ENCODE measurements around the gene GNE.
A peak's percentile ranks its signal among the peaks of the same experiment; 100 is the strongest.
"Not testable (repeated sequence)": the region's sequence is repeated elsewhere in the genome, so short reads cannot be mapped to it uniquely, and the experiment has no call there.

Gene GNE

GRCh38 chr9:36204906-36205547 is 53.2 kb downstream of the GNE start:
- DNase-seq = no peak

- DNase-seq = no peak
These were observed 63.8 kb downstream of the GNE start for GRCh38 chr9:36194326-36195000.

- DNase-seq = no peak
These were observed 65.2 kb downstream of the GNE start for GRCh38 chr9:36193023-36193422.

- DNase-seq = no peak
These were observed 66.1 kb downstream of the GNE start for GRCh38 chr9:36192196-36192595.

GRCh38 chr9:36191686-36192085 is 66.6 kb downstream of the GNE start:
- no peak for DNase-seq

- no peak for DNase-seq
These were observed 67.0 kb downstream of the GNE start for GRCh38 chr9:36191290-36191645.

- DNase-seq = peak; percentile 90 to 95
These were observed 67.6 kb downstream of the GNE start, which contains the start of gene CLTA for GRCh38 chr9:36190388-36191289. Gene CLTA (plus strand): TSS chr9:36190921. CDS start chr9:36191057, 136 bp downstream.

GRCh38 chr9:36189976-36190375 is 68.3 kb downstream of the GNE start:
- no peak for DNase-seq

- no peak for DNase-seq
These were observed 70.0 kb downstream of the GNE start for GRCh38 chr9:36188212-36188611.

GRCh38 chr9:36187414-36187813 is 70.8 kb downstream of the GNE start:
- DNase-seq = no peak

- DNase-seq = not testable (repeated sequence)
These were observed 78.0 kb downstream of the GNE start for GRCh38 chr9:36180243-36180642.

GRCh38 chr9:36177571-36177970 is 80.7 kb downstream of the GNE start:
- DNase-seq = no peak

GRCh38 chr9:36176496-36176895 is 81.8 kb downstream of the GNE start:
- DNase-seq = not testable (repeated sequence)

GRCh38 chr9:36175209-36175608 is 83.0 kb downstream of the GNE start:
- DNase-seq = not testable (repeated sequence)

GRCh38 chr9:36174731-36175130 is 83.5 kb downstream of the GNE start:
- no peak for DNase-seq

GRCh38 chr9:36174271-36174670 is 84.0 kb downstream of the GNE start:
- no peak for DNase-seq

- no peak for DNase-seq
These were observed 84.4 kb downstream of the GNE start for GRCh38 chr9:36173861-36174260.

GRCh38 chr9:36170531-36170930 is 87.7 kb downstream of the GNE start:
- no peak for DNase-seq

- no peak for DNase-seq
These were observed 88.5 kb downstream of the GNE start for GRCh38 chr9:36169708-36170107.

- DNase-seq = no peak
These were observed 89.1 kb downstream of the GNE start, which contains the start of gene CCIN for GRCh38 chr9:36169166-36169565. Gene CCIN (plus strand): TSS chr9:36169388. CDS start chr9:36169503, 115 bp downstream.

- DNase-seq = peak in 1 of 2 experiments; percentile 46
These were observed 91.9 kb downstream of the GNE start for GRCh38 chr9:36166168-36166927.

GRCh38 chr9:36165826-36166167 is 92.5 kb downstream of the GNE start:
- DNase-seq = no peak

GRCh38 chr9:36164989-36165388 is 93.3 kb downstream of the GNE start:
- DNase-seq = no peak

Measured in SW 1271 (cell line).